Measurements from ENCODE around the gene PRKCH.

Gene PRKCH

DNA sequence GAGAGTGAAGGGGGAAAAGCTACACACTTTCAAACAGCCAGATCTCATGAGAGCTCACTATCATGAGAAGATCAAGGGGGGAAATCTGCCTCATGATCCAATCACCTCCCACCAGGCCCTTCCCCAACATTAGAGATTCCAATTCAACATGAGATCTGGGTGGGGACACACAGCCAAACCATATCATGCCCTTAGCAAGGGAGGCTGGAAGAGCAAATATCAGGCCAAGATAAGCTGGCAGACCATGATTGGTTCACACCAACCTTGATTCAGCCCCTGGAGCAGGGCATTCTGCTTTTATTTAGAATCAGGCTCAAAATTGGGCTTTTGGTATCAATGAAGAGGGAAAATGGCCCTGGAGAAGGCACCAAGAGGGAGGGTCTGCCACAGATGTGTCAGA lies 137.4 kb downstream of the PRKCH start:
- Histone ChIP-seq H3K36me3 (replicated peaks; ENCODE audit: low read depth, low read length) (no peaks in the 10 kb centered on the region), H2AFZ (ENCODE audit: low read depth, low read length) (peak overlapping the region; percentile 83), H3K79me2 (ENCODE audit: low read length) (no peaks in the 10 kb centered on the region), H3K9me3 (ENCODE audit: insufficient read depth, low read length) (no peaks in the 10 kb centered on the region), H3K4me2 (ENCODE audit: low read length) (peak overlapping the region; percentile 11), H3K9ac (ENCODE audit: low read length) (no peak overlapping the region), H3K4me1 (ENCODE audit: low read length) (peaks cover 19% of the 10 kb centered on the region), H3K27me3 (ENCODE audit: low read depth, low read length) (0 out of 2 replicates have a peak, but pooled peaks cover 5% of the 10 kb centered on the region), H4K20me1 (ENCODE audit: insufficient read depth, low read length) (no peaks in the 10 kb centered on the region), H3K4me3 (ENCODE audit: low read length) (no peak overlapping the region), H3K27ac (ENCODE audit: low read length) (no peak overlapping the region)
- TF ChIP-seq, protein P1, sequence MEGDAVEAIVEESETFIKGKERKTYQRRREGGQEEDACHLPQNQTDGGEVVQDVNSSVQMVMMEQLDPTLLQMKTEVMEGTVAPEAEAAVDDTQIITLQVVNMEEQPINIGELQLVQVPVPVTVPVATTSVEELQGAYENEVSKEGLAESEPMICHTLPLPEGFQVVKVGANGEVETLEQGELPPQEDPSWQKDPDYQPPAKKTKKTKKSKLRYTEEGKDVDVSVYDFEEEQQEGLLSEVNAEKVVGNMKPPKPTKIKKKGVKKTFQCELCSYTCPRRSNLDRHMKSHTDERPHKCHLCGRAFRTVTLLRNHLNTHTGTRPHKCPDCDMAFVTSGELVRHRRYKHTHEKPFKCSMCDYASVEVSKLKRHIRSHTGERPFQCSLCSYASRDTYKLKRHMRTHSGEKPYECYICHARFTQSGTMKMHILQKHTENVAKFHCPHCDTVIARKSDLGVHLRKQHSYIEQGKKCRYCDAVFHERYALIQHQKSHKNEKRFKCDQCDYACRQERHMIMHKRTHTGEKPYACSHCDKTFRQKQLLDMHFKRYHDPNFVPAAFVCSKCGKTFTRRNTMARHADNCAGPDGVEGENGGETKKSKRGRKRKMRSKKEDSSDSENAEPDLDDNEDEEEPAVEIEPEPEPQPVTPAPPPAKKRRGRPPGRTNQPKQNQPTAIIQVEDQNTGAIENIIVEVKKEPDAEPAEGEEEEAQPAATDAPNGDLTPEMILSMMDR (IDR thresholded peaks at IDR 0.05; ENCODE audit: low read depth, low read length) = no peak

GRCh38 chr14:61459229-61459628 lies 137.8 kb downstream of the PRKCH start:
- no peaks in the 10 kb centered on the region for H3K9me3 ChIP-seq (ENCODE audit: insufficient read depth, low read length)
- H3K4me3 ChIP-seq (ENCODE audit: low read length) = no peak overlapping the region
- H3K27ac ChIP-seq (ENCODE audit: low read length) = no peak overlapping the region
- H3K4me2 ChIP-seq (ENCODE audit: low read length) = 0 out of 2 replicates have a peak overlapping the region, but pooled peaks have one; percentile 11
- no peaks in the 10 kb centered on the region for H4K20me1 ChIP-seq (ENCODE audit: insufficient read depth, low read length)
- peaks cover 19% of the 10 kb centered on the region for H3K4me1 ChIP-seq (ENCODE audit: low read length)
- H3K9ac ChIP-seq (ENCODE audit: low read length) = no peak overlapping the region
- H3K27me3 ChIP-seq (ENCODE audit: low read depth, low read length) = 0 out of 2 replicates have a peak, but pooled peaks cover 5% of the 10 kb centered on the region
- H3K79me2 ChIP-seq (ENCODE audit: low read length) = no peaks in the 10 kb centered on the region
- no peaks in the 10 kb centered on the region for H3K36me3 ChIP-seq (replicated peaks; ENCODE audit: low read depth, low read length)
- 0 out of 2 replicates have a peak overlapping the region, but pooled peaks have one; percentile 83 for H2AFZ ChIP-seq (ENCODE audit: low read depth, low read length)
- TF ChIP-seq, protein P1 (IDR thresholded peaks at IDR 0.05; ENCODE audit: low read depth, low read length) = no peak
- TF ChIP-seq EZH2phosphoT487 (IDR thresholded peaks at IDR 0.05; ENCODE audit: low read depth) = no peak

DNA sequence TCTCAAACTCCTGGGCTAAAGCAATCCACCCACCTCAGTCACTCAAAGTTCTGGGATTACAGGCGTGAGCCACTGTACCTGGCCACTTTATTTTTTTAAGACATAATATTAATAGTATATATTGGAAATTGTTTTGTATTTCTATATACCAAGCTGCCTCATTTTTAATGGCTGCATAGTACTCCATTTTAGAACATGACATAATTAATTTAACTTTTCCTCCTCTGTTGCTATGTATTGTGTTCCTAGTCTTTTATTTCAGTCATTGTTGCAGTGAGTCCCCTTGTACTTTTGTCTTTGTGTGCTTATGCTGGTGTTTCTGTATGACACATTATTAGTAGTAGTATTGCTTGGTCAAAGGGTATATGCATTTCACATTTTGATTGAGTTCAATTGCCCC lies 138.7 kb downstream of the PRKCH start:
- Histone ChIP-seq H3K4me2 (ENCODE audit: low read length) (no peak overlapping the region), H3K4me1 (ENCODE audit: low read length) (peaks cover 19% of the 10 kb centered on the region), H3K9me3 (ENCODE audit: insufficient read depth, low read length) (no peaks in the 10 kb centered on the region), H3K79me2 (ENCODE audit: low read length) (no peaks in the 10 kb centered on the region), H2AFZ (ENCODE audit: low read depth, low read length) (no peak overlapping the region), H3K27ac (ENCODE audit: low read length) (no peak overlapping the region), H4K20me1 (ENCODE audit: insufficient read depth, low read length) (no peaks in the 10 kb centered on the region), H3K4me3 (ENCODE audit: low read length) (no peak overlapping the region), H3K27me3 (ENCODE audit: low read depth, low read length) (no peaks in the 10 kb centered on the region), H3K9ac (ENCODE audit: low read length) (no peak overlapping the region), H3K36me3 (replicated peaks; ENCODE audit: low read depth, low read length) (no peaks in the 10 kb centered on the region)
- TF ChIP-seq, protein P1 (IDR thresholded peaks at IDR 0.05; ENCODE audit: low read depth, low read length) = no peak
- no peak for TF ChIP-seq EZH2phosphoT487 (IDR thresholded peaks at IDR 0.05; ENCODE audit: low read depth)

- Histone ChIP-seq H3K4me1 (ENCODE audit: low read length) (peaks cover 19% of the 10 kb centered on the region), H3K27ac (ENCODE audit: low read length) (no peak overlapping the region), H3K4me3 (ENCODE audit: low read length) (no peak overlapping the region), H2AFZ (ENCODE audit: low read depth, low read length) (no peak overlapping the region), H4K20me1 (ENCODE audit: insufficient read depth, low read length) (no peaks in the 10 kb centered on the region), H3K36me3 (replicated peaks; ENCODE audit: low read depth, low read length) (no peaks in the 10 kb centered on the region), H3K27me3 (ENCODE audit: low read depth, low read length) (no peaks in the 10 kb centered on the region), H3K79me2 (ENCODE audit: low read length) (no peaks in the 10 kb centered on the region), H3K4me2 (ENCODE audit: low read length) (0 out of 2 replicates have a peak overlapping the region, but pooled peaks have one; percentile 4), H3K9ac (ENCODE audit: low read length) (no peak overlapping the region), H3K9me3 (ENCODE audit: insufficient read depth, low read length) (no peaks in the 10 kb centered on the region)
- TF ChIP-seq EZH2phosphoT487 (IDR thresholded peaks at IDR 0.05; ENCODE audit: low read depth) = no peak
- TF ChIP-seq, protein P1 (IDR thresholded peaks at IDR 0.05; ENCODE audit: low read depth, low read length) = no peak
Observed at GRCh38 chr14:61460718-61461611, 139.6 kb downstream of the PRKCH start.
